ENCODE measurements around the gene AIP. TPM values are rescaled to one million over a fixed set of nuclear protein-coding genes. Genes with fewer than 3 reads are reported as not detected.

Gene AIP
- total RNA-seq, 2 experiments from 2014 or later = 145 to 146 TPM

GRCh38 chr11:67514116-67514515 is 31.3 kb downstream of the AIP start:
- no peaks in the 10 kb centered on the region for H3K36me3 Mint-ChIP-seq (ENCODE audit: low read depth)
- H3K27ac Mint-ChIP-seq = no peak overlapping the region
- CTCF ChIA-PET = no interaction called here
- POLR2A ChIA-PET = no interaction called here
- no peak for DNase-seq
- H3K4me3 Mint-ChIP-seq = no peak overlapping the region
- TF ChIP-seq CTCF (IDR thresholded peaks at IDR 0.05) = no peak
- no peaks in the 10 kb centered on the region for H3K9me3 Mint-ChIP-seq
- H3K4me1 Mint-ChIP-seq (ENCODE audit: low read depth) = peaks cover 3% of the 10 kb centered on the region
- H3K27me3 Mint-ChIP-seq = no peaks in the 10 kb centered on the region
- intact Hi-C loops (cut with micrococcal nuclease) = no loop called here
- no peak for ATAC-seq

GRCh38 chr11:67516806-67517205 is 34.0 kb downstream of the AIP start:
- Mint-ChIP-seq H3K27ac (no peak overlapping the region), H3K36me3 (ENCODE audit: low read depth) (no peaks in the 10 kb centered on the region), H3K27me3 (no peaks in the 10 kb centered on the region), H3K4me1 (ENCODE audit: low read depth) (no peaks in the 10 kb centered on the region), H3K9me3 (no peaks in the 10 kb centered on the region), H3K4me3 (no peak overlapping the region)
- DNase-seq (no peak), ATAC-seq (no peak)
- CTCF ChIA-PET = no interaction called here
- POLR2A ChIA-PET = no interaction called here
- TF ChIP-seq CTCF (IDR thresholded peaks at IDR 0.05) = no peak
- intact Hi-C loops (cut with micrococcal nuclease) = no loop called here

GRCh38 chr11:67517784-67518552 is 35.1 kb downstream of the AIP start:
- ATAC-seq = no peak
- intact Hi-C loops (cut with micrococcal nuclease) = no loop called here
- POLR2A ChIA-PET = no interaction called here
- Mint-ChIP-seq H3K27ac (no peak overlapping the region), H3K27me3 (no peaks in the 10 kb centered on the region), H3K9me3 (no peaks in the 10 kb centered on the region), H3K36me3 (ENCODE audit: low read depth) (no peaks in the 10 kb centered on the region), H3K4me1 (ENCODE audit: low read depth) (no peaks in the 10 kb centered on the region), H3K4me3 (no peak overlapping the region)
- no peak for DNase-seq
- no peak for TF ChIP-seq CTCF (IDR thresholded peaks at IDR 0.05)
- CTCF ChIA-PET = interaction anchor here (0.9 kb wide), 1 partner anchor 111 kb away, joined by 3 read pairs; no protein-coding TSS in a partner anchor

GRCh38 chr11:67519726-67520125 is 36.9 kb downstream of the AIP start:
- DNase-seq (no peak), ATAC-seq (no peak)
- no peaks in the 10 kb centered on the region for H3K9me3 Mint-ChIP-seq
- no peak for TF ChIP-seq CTCF (IDR thresholded peaks at IDR 0.05)
- CTCF ChIA-PET = no interaction called here
- POLR2A ChIA-PET = no interaction called here
- H3K27me3 Mint-ChIP-seq = no peaks in the 10 kb centered on the region
- no peak overlapping the region for H3K4me3 Mint-ChIP-seq
- intact Hi-C loops (cut with micrococcal nuclease) = no loop called here
- no peaks in the 10 kb centered on the region for H3K36me3 Mint-ChIP-seq (ENCODE audit: low read depth)
- H3K4me1 Mint-ChIP-seq (ENCODE audit: low read depth) = no peaks in the 10 kb centered on the region
- no peak overlapping the region for H3K27ac Mint-ChIP-seq

- CTCF ChIA-PET = interaction anchor here (0.7 kb wide), 1 partner anchor 69 kb away, joined by 3 read pairs; no protein-coding TSS in a partner anchor
- Mint-ChIP-seq H3K27me3 (no peaks in the 10 kb centered on the region), H3K4me1 (ENCODE audit: low read depth) (no peaks in the 10 kb centered on the region), H3K4me3 (no peak overlapping the region), H3K9me3 (no peaks in the 10 kb centered on the region), H3K27ac (no peak overlapping the region), H3K36me3 (ENCODE audit: low read depth) (no peaks in the 10 kb centered on the region)
- TF ChIP-seq CTCF (IDR thresholded peaks at IDR 0.05) = no peak
- intact Hi-C loops (cut with micrococcal nuclease) = no loop called here
- no peak for ATAC-seq
- no peak for DNase-seq
- POLR2A ChIA-PET = no interaction called here
These were observed 38.3 kb downstream of the AIP start for GRCh38 chr11:67520856-67521824.
